Measurements from ENCODE around the gene IDH1.
"Not testable (repeated sequence)": the region's sequence is repeated elsewhere in the genome, so short reads cannot be mapped to it uniquely, and the experiment has no call there.

Gene IDH1

GRCh38 chr2:208221873-208222272 is 33.0 kb downstream of the IDH1 start:
- DNase-seq (ENCODE audit: low read depth): not testable (repeated sequence)

GRCh38 chr2:208210688-208211451 is 44.0 kb downstream of the IDH1 start:
- no peak for DNase-seq (ENCODE audit: low read depth)

- DNase-seq (ENCODE audit: low read depth): no peak
These were observed 46.4 kb downstream of the IDH1 start for GRCh38 chr2:208208335-208209085.

- no peak for DNase-seq (ENCODE audit: low read depth)
These were observed 47.1 kb downstream of the IDH1 start for GRCh38 chr2:208207769-208208168.

- DNase-seq (ENCODE audit: low read depth): no peak
These were observed 50.7 kb downstream of the IDH1 start for GRCh38 chr2:208204166-208204565.

GRCh38 chr2:208195531-208195930 is 59.3 kb downstream of the IDH1 start:
- no peak for DNase-seq (ENCODE audit: low read depth)

GRCh38 chr2:208192611-208193236 is 62.1 kb downstream of the IDH1 start:
- no peak for DNase-seq (ENCODE audit: low read depth)

- DNase-seq (ENCODE audit: low read depth): no peak
These were observed 64.9 kb downstream of the IDH1 start, which contains the start of gene C2orf80 for GRCh38 chr2:208189810-208190503. Gene C2orf80, minus strand, starts transcription at chr2:208190030. Its CDS starts 3,044 bp downstream, at chr2:208186986.

- DNase-seq (ENCODE audit: low read depth): no peak
These were observed 65.6 kb downstream of the IDH1 start for GRCh38 chr2:208189069-208189809.

GRCh38 chr2:208186893-208187292 is 68.0 kb downstream of the IDH1 start:
- DNase-seq (ENCODE audit: low read depth): no peak

GRCh38 chr2:208186465-208186864 is 68.4 kb downstream of the IDH1 start:
- no peak for DNase-seq (ENCODE audit: low read depth)

Measured in non-pigmented ciliary epithelial cell (primary cell).